GM19468 (cell line): ENCODE results near the gene ST6GAL2.

Source experiments
- ATAC-seq: cut with Tn5 transposase; IDR thresholded peaks from one replicate; pipeline ENCODE4 v1.9.1; 2021; ENCODE audit warnings: mild to moderate bottlenecking, moderate library complexity, moderate number of reproducible peaks; ENCODE audit not compliant: unreplicated experiment; ENCODE audit errors: extremely low read depth

ST6GAL2 gene

DNA sequence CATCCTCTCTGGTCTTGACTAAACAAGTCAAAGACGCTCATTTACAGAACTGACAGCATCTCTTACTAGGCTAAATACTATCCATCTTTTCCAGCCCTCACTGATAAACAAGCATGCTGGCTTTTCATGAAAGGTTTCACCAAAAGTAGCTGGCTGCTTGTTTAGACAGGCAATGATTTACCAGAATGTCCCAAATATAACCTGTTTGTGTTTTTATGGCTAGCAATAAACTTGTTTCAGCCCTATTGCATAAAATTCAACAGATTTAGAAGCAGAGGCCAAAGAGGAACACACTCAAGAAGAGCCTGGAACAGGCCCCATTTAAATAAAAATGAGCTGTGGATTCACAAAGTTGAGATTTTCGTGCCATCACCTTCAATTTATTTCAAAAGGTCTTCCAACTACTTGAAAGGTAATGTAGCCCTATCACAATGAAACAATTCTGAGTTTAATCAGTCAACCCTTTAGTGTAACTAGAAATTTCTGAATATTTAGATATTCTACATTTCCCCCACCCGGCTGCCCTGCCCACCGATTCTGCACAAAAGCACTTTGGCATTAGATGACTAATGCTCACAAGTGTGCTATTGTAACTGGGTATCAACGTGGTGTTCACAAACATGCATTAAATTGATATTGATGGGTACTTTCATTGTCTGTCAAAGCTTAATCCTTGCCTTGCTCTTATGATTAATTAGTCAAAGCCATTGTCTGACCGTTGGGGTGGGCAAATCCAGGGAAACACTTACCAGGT, 54.0 kb downstream of the ST6GAL2 start:
- no peak for ATAC-seq

DNA sequence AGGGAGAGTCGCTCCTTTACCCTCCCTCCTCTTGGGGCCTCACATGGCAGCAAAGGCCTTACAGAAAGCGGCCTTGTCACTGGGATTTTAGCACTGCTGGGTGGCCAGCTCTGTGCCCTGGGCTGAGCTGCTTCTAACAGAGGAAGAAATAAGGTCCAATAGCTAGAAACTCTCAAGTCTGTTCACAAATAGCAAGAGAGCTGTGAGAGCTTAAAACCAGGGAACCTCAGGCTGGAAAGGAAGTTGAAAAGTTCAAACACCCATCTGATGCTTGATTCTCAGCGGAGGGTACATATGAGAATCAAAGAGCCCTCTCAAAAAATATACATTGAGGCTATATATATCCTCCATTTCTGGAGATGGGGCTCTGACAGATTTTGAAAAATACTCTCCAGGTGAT, 54.7 kb downstream of the ST6GAL2 start:
- ATAC-seq = no peak

DNA sequence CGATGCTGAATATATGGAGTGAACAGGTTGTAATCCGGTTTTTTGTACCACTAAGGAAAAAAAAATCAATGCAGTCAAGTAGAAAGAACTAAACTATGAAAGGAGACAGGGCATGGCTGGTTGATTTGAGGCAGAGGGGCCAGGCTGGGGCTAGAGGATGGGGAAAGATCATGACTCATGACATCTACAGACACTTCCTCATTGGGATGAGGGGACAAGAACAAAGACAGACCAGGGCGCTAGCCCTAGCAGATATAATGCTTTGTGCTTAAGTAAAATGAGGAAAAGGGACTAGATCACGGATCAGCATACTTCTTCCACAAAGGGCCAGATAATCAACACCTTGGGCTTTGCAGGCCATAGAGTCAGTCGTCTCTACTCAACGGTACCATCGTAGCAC, 55.8 kb downstream of the ST6GAL2 start:
- no peak for ATAC-seq

DNA sequence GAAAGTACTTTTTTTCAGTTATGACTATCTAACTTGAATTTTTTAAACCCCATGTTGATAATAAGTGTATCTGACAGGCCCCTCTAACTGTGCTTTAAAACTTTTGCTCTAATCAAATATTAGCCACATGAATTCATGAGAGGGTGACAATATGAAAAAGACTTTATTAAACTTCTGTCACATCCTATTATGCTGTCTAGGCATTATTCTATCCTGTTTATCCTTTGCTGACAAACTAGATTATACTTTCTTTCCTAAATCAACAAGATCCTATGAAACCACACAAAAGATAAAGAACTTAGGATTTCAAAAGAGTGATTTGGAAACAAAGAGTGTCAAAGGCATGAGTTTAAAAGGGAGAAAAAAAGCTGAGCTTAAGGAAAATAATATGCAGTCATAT, 57.8 kb downstream of the ST6GAL2 start:
- ATAC-seq = no peak

DNA sequence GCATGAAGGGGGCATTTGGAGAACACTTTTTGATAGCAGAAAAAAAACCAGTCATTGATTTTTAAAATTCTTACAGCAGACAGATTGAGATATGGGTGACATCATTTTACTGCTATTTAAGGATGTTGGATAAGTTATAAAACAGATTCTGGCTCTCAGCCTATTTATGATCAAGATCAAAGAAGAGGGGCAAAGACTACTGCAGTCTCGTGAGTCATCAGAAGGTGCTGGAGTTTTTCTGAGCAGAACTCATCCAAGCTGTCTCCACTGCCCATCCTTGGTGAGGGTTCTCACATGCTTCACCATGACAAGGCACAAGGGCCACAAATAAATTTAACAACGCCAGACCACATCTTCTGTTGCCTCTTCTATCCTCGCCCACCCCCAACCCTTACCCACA, 58.8 kb downstream of the ST6GAL2 start:
- no peak for ATAC-seq

DNA sequence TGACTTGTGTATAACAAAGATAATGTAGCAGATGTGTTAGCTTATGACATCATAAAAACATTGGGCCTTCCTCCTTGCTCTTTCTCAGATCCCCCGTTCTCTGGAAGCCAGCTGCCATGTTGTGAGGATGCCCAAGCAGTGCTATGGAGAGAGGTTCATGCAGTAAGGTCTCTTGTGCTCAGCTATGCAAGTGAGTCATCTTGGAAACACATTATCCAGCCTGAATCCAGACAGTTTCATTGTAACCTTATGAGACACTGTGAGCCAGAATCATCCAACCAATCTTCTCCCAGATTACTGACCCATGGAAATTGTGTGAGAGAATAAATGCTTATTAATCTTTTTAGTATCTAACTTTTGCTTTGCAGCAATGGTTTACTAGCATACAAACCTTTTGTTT, 60.8 kb downstream of the ST6GAL2 start:
- no peak for ATAC-seq

DNA sequence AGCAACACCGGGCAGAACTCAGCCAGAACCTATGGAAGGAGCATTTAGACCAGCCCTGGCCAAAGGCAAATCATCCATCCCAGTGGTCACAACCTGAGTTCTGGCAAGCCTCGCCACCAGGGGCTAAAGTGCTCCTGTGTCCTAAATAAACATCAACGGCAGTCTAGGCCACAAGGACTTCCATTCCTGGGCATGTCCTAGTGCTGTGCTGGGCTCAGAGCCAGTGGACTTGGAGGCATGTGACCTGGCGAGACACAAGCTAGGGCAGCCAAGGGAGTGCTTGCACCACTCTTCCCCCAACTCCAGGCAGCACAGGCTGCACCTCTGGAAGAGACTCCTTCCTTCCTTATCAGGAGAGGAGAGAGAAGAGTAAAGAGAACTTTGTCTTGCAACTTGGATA, 69.0 kb downstream of the ST6GAL2 start:
- no peak for ATAC-seq

DNA sequence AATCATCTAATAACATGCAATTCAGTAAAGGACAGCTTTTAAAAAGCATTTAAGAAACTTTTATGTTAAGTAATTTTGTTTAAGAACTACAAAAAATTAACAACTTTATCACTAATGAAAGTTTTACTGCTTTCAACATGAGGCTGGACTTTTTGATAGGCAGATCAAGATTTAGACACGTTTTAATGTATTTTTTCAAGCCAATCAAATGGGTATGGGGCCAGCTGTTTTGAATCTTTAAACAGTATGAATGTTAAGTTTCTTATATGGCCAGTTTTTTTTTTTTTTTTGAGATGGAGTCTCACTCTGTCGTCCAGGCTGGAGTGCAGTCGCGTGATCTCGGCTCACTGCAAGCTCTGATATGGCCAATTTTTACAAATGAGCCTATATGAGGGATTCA, 73.1 kb downstream of the ST6GAL2 start:
- ATAC-seq = no peak

DNA sequence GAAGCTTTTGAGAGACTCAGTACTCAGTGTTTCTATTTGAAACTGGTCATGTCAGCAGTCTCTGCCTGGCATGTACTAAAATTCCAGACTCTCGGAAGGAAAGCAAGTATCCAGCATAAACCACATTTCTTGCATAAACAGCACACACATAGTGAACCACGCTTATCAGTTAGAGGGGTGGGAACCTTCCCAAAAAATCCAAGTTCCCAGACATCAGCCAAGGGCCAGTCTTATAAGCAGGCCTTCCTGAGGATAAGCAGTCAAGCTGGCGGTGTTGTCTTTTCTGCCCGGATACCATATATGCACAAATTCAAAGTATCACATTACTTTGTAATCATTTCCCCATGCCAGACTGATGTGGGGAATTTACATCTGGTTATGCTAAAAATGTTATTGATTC, 73.6 kb downstream of the ST6GAL2 start:
- no peak for ATAC-seq

DNA sequence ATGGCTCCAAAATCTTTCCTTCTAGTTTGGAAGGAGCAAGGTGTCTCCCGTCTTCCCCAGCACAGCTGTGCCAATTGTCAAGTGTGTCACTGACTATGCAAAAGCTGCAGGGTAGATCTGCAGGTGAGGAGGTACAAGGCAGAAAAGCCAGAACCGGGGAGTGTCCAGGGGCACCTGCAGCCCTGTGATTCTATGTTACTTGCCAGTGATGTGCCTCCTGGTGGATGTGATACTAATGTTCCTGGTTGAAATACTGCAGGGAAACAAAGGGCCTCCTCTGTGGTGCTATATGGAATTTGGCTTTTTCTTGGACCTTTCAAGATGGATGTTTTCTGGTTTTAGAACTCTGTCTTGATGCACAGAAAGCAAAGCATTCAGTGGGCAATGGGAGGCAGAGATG, 80.3 kb downstream of the ST6GAL2 start:
- no peak for ATAC-seq

DNA sequence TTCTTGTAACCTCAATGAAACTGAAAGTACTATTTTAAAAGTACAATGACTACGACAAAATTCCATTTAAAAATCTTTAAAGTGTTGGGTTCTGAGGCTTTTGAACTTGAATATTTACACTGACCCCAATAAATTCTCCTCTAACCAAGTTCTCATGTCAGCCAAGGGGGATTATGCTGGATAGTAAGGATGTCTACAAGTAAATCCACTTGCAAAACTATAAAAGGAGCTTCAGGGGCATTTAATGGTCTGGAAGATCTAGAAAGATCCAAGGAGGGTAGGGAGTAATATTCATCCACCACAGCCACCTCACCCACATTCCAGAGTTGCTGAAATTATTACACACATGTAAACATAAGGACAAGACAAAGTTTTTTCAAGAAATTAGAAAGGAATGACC, 81.8 kb downstream of the ST6GAL2 start:
- ATAC-seq = no peak

DNA sequence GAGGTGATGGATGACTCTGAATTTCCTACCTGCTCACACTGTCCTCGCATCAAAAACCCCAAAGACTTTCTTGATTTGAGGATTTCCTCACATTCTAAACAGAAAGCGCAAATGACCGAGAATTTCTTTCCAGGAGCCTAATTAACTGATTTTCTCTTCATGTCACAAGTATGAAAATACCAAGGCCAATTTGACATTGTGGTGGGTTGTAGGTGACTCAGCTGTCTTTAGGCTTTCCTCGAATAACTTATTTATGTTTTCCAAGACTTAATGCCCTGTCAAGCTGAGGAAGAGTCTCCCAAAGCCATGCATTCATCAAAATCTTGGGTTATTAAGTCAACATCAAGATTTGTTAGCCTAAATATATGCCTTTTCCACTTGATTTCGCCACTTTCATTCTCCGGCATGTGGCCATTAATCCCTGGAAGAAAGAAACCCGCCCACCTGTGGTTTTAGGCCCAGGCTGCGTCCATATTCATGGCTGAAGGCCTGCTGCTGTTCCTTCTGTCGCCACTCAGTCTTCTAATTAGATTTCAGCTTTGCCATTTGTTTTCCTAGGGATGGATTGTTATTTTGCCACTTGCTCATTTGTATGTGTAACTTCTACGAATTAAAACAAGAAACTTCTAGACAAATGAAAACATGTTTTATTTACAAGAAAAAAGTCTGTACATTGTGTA, 84.9 kb downstream of the ST6GAL2 start:
- no peak for ATAC-seq

DNA sequence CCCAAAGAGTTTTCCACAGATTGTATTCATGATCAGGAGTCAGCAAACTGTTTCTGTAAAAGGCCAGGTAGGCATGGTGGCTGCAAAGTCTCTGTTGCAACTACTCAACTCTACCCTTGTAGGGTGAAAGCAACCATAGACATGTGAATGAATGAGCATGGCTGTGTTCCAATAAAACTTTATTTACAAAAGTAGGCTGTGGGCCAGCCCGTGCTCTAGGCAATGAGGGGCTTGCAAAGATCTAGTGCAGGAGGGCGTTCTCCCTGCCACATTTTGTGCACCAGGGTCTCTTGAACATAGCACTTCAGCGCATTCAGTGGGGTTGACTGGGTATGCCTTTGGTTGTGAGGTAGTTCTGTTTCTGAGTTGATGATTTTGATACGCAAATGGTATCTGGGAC, 85.8 kb downstream of the ST6GAL2 start:
- ATAC-seq = no peak

DNA sequence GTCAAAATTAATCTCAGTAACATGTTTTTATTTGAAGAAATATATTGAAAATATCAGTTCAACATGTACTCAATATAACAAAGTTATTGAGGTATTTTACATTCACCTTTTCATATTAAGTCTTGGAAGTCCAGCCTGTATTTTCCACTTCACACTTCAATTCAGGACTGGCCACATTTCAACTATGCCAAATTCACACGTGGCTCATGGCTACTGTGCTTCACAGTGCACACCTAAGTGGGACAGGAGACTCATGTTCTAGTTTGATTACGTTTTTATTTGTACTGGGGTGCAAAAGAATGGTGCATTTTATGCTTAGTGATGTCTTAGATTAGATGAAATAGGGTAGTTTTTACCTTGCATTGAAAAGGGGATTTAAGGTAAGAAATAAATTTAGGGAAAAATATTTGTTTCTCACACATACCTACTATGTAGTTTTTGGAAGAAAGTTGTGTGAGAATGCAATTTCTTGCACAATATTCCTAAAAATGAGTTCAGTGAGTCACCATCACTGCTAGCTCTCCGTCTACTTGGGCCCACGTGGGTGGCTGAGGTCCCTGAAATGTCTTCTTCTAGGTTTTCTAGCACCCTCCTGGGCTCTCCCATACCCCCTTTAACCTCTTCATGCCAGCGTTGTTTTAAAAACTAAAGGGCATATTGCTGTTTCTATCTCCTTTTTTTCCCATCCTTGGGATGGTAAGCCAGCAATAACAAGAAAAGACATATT, 87.0 kb downstream of the ST6GAL2 start:
- no peak for ATAC-seq

DNA sequence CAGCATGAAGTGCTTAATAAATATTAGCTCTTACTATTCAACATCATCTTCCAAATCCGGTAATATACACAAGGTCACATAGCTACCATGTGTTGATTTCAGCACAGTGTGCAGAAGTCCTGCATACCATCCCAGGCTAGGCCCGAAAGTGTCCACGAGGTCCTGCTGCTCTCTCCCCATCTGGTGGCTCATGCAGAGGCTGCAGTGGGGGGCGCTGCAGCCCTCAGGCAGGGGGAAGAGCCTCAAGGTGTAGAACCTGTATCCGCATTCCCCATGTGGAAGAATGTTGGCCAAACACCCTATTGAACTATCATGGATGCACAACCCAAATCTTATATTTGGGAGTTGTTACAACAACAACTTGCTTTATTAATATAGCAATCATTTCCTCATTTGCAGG, 88.5 kb downstream of the ST6GAL2 start:
- no peak for ATAC-seq

DNA sequence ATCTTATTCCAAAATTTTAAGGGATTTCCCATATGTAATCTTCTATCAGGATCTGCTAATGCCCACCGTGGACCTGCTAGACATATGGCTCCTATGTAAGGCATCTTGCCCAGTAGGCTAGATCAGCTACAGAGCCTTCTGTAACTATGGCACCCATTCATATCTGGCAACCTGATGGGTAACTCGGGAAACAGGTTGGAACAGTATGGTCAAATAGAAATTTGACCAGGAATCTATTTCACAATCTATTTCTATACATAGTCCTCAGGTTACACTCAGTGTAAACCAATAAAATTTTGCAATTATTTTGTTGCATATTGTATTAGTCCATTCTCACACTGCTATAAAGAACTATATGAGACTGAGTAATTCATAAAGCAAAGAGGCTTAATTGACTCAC, 93.3 kb downstream of the ST6GAL2 start:
- no peak for ATAC-seq

DNA sequence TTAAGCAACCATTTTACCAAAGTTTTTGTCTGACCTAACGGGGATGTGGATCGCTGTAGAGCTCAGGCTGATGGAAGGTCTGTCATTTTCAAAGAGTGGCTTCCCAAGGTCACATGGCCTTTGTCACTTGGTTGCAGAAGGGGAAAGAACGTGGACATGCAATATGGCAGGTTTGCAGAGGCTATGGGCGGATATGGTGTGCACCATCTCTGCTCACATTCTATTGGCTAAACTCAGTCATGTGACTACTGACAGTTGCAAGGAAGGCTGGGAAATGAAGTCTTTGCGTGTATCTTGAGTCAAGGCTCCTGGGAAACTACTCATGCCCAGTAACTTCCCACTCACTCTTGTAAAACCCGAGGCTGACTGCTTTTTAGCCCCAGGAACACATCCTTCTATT, 96.8 kb downstream of the ST6GAL2 start:
- no peak for ATAC-seq

DNA sequence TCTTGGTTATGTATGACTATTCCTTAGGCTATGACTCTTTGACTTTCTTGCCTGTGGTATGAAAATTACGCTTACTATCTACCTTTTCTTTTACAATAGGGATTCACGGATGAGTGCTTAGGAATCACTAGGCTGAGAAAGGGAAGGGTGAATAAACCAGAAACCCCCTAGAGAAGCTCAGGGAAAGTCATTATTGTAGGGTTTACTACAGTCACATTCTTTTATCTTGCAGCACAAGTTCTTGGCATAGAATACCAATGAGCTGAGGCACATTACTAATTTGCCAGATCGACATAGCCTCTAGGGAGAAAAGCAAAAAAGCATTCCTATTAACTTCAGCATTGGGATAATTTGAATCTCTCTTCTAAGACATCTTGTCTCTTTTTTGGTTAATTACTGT, 103.3 kb downstream of the ST6GAL2 start:
- ATAC-seq = no peak

DNA sequence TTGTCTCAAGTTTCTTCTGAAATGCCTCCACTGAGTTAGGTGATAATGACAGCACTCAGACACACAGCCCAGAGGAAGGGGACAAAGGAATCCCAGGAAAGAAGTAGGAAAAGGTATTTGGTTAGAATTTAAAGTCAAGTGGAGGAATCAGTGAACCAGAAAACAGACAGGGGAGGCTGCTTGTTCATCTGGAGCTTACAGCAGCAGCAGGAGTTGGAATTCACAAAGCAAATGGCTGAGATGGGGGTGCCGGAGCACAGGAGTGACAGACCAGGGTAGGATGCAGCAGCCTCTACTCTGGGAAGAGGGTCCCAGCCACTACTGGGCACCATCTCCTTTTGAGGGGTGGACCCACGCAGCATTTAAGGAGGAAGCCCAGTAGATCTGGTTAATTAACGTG, 104.8 kb downstream of the ST6GAL2 start:
- no peak for ATAC-seq

DNA sequence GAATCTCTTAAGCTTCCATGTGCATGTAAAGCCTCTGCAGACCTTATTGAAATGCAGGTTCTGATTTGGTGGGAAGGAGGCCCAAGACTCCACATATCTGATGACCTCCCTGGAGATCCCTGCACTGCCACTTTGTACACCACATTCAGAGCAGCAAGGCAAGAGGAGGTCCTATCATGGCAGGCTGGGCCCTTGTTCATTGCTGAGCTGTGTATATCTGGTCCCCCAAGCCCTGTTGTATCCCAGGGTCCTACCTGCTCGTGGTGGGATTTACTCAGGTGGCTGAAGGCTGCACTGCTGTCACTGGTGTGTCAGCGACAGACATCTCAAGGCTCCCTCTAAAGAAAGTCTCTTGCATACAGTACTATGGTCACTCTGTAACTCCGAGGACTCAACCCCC, 114.2 kb downstream of the ST6GAL2 start:
- ATAC-seq = no peak

DNA sequence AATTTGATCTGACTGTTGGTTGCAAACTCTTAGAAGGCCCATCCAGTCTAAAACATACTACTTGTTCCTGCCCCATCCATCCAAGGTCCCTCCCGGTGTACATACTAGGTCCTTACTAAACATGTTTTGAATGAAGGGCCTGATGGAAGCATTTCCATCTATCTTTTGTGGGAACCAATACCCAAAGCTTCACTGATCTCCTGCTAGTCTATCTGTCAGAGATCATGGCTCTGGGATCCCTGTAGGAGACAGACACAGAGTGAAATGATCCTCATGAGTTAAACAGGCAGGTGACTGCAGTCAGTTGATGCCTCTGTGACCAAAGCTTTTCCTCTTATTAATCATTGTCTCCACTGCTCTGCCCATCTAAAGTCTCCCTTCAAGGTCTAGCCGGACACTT, 115.0 kb downstream of the ST6GAL2 start:
- no peak for ATAC-seq
